Stimulated activated CD4-positive, alpha-beta T cell treated with anti-CD3 and anti-CD28 coated beads, Interleukin-1b, Interleukin-23, amount 100 ng/mL, for 48 hours (primary cell): ENCODE results near the gene OR1Q1.
"Not testable (repeated sequence)": the region's sequence is repeated elsewhere in the genome, so short reads cannot be mapped to it uniquely, and the experiment has no call there.

Experiments used
- DNase-seq: peaks from one replicate; pipeline ENCODE4 v3.0.0-alpha.2; 2020

The OR1Q1 gene, protein sequence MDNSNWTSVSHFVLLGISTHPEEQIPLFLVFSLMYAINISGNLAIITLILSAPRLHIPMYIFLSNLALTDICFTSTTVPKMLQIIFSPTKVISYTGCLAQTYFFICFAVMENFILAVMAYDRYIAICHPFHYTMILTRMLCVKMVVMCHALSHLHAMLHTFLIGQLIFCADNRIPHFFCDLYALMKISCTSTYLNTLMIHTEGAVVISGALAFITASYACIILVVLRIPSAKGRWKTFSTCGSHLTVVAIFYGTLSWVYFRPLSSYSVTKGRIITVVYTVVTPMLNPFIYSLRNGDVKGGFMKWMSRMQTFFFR

DNA sequence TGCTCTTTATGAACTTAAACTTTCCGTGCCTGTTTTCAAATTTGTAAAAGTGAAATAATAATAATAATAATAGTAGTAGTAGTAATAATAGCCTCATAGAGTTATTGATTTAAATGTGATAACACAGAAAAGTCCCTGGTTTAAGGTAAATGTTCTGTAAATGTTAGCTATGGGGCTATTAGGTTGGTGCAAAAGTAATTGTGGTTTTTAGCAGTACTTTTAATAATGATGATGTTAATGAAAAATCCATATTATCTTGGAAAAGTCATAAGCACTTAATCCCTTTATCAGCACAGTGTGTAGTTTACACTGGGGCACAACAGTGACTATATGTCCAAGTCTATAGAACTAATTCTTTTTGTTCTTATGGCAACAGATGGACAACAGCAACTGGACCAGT is at the start of gene OR1Q1:
Gene OR1Q1 (plus strand): TSS at position 377 of the 400 bp plus-strand sequence. CDS start 0 bp downstream, at position 377.
- no peak for DNase-seq

DNA sequence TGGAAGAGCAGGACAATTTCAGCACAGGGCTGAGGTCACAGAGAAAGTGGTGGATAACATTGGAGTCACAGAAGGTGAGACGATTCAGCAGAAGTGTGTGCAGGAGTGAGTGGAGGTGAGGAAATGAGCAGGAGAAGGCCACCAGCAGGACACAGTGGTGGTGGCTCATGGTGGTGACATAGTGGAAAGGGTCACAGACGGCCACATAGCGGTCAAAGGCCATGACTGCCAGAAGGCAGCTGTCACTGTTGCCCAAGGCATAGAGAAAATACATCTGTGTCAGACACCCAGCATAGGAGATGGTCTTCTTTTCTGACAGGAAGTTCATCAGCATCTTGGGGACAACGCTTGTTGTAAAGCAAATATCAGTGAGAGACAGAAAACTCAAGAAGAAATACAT is 46.6 kb upstream of the OR1Q1 start:
- no peak for DNase-seq

DNA sequence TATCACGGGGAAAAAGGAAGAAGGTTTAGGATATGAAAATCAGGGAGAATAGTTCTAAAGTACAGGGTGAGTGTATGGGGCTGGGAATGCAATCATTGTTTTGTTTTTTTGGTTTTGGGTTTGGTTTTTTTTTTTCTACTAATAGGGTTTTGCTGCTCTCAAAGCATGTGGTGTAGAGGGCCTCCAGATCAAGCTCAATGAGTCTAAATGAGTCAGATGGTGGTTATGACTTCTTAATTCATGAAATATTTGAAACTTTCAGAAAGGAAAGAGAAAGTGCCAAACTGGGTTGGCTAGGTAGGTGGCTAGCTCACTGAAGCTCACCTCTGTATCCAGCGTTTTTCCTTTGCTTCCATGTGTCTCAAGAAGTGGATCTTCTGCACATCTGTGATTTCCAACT is 42.1 kb upstream of the OR1Q1 start:
- no peak for DNase-seq

DNA sequence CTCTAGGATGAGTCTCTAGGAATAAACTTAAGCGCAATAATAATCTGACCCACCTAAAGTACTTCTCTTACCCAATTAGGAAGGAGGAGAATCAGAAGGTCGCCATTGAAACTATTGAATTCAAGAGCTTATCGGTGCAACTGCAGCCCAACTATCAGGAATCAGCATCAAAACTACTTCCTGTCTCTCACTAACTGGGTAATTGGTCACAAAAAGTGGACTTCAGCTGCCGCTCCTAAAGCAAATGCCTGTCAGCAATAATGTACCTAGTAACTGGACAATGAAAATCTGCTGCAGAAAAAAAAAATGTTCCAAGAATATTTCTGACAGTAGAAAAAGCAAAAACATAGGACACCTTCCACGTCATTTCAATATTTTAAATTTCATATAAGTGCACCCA is 34.7 kb upstream of the OR1Q1 start:
- DNase-seq = no peak

DNA sequence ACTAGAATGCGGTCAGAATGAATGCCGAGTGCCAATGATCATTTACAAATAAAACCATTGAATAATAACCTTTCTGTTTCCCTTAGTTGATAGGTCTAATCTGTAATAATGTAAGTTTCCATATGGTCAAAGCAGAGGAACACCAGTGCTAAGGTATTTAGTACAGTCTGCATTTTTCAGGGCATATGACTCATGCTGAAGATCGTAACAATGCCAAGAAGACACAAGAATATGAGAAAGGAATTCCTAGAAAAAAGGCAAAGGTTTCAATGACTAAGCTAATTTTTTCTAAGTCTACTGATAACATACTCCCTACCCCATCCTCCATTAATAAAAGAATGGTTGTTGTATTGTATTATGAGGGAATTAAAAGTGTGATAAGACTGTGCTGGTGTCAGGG is 34.2 kb upstream of the OR1Q1 start:
- DNase-seq = no peak

DNA sequence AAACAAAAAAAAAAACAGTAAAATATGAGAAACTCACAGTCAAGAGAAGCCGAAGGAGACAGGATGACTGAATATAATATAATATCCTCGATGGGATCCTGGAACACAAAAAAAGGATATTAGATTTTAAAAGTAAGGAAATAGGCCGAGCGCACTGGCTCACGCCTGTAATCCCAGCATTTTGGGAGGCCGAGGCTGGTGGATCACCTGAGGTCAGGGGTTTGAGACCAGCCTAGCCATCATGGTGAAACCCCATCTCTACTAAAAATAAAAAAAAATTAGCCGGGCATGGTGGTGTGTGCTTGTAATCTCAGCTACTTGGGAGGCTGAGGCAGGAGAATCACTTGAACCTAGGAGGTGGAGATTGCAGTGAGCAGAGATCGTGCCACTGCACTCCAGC is 31.3 kb upstream of the OR1Q1 start, which contains the start of gene OR1L8:
Gene OR1L8 (minus strand): TSS at position 101 of the 400 bp plus-strand sequence. CDS start 14,907 bp downstream, outside the sequence.
- not testable (repeated sequence) for DNase-seq

DNA sequence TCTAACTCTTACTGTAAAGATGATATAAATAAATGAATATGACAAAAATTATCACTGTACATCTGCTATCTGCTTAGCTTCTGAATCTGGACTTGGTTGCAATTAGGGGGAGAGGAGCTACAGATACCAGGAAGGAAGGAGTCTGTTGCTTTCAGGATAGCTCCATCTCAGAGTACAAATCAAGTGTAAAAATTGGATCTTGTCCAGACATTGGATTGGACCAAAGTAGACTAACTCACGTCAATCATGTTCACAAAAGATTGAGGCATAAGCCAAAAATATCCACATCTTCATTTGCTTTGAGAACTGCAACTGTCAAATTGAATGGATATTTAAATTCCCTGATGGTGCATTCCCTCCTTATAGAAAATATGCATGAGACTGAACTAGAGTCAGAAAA is 8.8 kb upstream of the OR1Q1 start:
- DNase-seq = no peak

DNA sequence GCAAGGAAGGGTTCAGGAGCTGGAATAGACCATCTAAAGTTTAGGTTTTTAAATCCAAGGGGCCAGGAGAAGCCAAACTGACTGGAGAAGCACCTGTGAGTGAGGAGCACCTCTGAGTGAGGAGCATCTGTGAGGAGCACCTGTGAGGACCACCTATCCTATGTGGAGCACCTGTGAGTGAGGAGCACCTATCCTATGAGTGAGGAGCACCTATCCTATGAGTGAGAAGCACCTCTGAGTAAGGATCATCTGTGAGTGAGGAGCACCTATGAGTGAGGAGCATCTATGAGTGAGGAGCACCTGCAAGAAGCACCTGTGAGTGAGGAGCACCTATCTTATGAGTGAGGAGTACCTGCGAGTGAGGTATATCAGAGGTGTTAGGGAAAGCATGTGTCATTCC is 8.0 kb upstream of the OR1Q1 start:
- DNase-seq = no peak

DNA sequence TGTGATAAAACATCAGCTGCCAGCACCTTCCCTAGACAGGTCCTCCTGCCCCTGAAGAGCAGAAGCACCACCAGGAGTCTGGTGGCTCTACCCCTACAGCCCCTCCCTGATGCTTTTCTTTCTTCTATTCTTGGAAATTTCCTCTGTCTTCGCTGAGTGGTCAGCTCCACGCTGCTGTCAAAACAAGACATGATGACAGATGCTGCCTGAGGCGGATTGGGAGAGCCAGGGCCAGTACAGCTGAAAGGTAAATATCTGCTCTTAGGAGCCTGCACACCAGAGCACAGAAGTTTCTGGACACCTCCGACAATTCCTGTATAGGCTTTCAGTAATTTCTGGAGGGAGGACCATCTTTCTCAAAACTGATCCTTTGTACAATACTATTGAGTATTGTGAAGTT is 4.7 kb upstream of the OR1Q1 start:
- no peak for DNase-seq

DNA sequence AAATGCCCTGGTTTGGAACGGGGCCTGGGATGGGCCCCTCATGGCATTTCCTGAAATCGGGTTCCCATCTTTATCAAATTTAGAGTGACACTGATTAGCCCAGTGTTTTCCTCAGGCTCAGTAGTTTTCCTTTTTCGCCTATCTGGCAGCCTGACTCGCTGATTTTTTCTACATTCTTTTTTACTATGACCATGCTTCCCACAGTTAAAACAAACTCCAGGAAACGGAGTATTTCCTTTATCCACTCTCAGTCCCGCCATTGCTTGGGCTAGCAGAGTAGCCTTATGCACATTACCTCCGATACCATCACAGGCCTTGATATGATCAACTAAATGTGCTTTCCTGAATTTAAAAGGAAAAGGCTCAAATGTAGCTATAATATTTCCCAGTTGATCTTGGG is 5.5 kb downstream of the OR1Q1 start:
- DNase-seq = no peak

DNA sequence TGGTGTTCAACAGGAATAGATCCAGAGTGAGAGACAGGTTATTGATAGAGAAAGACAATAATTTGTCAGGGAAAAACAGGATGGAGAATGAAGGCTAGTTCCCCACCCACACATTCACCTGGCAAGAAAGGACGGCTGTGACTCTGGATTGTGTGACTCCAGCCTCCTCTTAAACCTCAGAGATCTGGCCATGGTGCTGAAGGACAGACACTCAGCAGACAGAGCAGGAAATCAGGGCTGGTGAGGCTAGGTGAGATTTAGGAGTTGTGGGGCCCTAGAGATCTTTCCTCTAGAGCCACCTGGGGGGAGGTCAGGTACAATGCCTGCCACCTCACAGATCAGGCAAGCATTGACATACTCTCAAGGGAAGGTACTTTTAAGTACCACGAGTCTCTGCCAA is 27.7 kb downstream of the OR1Q1 start:
- DNase-seq = no peak

DNA sequence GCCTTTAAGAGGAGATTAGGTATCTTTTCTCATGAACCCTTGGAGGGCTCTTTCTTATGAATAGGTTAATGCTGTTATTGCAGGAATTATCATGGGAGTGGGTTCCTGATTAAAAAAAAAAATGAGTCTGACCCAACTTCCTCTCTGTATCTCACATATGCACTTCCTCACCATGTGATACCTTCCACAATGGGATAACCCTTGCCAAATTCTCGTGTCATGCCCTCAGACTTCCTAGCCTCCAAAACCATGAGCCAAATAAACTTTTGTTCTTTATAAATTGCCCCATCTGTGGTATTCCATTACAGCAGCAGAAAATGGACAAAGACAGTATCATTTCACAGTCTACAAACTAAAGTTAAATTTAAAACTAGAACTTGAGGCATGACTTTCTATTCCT is 41.8 kb downstream of the OR1Q1 start:
- DNase-seq = no peak

DNA sequence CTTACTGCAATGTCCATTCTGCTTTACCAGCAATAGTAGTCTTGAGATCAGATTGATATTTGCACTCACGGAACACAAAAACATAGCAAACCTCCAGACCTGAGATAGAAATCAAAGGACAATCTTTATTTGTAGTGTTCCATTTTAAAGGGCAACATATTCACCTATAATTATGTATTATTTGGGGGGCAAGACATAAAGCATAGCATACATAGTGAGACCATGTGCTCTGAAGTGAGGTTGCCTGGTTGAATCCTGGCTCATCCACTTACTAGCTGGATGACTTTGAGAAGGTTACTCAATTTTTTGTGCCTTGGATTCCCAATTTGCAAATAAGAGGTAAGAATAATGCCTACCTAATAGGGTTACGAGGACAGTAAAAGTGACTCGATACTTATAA is 43.0 kb downstream of the OR1Q1 start, which contains the start of gene OR1B1:
Gene OR1B1 (minus strand): TSS at position 101 of the 400 bp plus-strand sequence.
- no peak for DNase-seq

DNA sequence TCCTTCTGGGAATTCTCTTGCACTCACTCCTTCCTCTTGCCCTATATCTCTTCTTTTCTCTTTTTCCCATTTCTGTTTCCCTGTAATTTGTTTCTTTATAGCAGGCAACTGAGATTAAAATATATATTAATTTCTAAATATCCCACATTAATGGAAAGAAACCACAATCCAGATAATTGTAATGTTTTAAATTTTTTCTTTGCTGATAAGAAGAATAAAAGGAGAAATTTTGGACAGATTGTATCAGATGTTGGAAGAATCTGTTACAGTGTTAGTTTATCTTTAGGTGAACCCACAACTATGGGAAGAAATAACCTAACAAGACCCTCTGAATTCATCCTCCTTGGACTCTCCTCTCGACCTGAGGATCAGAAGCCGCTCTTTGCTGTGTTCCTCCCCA is 46.9 kb downstream of the OR1Q1 start, which contains the start of gene OR1L1:
Gene OR1L1 (plus strand): TSS at position 301 of the 400 bp plus-strand sequence. CDS start 0 bp downstream, at position 301.
- DNase-seq = no peak
